HG03060 (cell line): ENCODE measurements around the gene ATP2A1.
"Not testable (repeated sequence)": the region's sequence is repeated elsewhere in the genome, so short reads cannot be mapped to it uniquely, and the experiment has no call there.

Source experiments
- ATAC-seq: cut with Tn5 transposase; IDR thresholded peaks from one replicate; pipeline ENCODE4 v1.9.1; 2021; ENCODE audit warnings: low read depth, moderate number of reproducible peaks; ENCODE audit not compliant: unreplicated experiment

The ATP2A1 gene

GRCh38 chr16:28904828-28905227, 26.5 kb downstream of the ATP2A1 start:
- ATAC-seq: no peak

GRCh38 chr16:28905229-28905754, 27.0 kb downstream of the ATP2A1 start:
- no peak for ATAC-seq

GRCh38 chr16:28905800-28906372, 27.6 kb downstream of the ATP2A1 start:
- no peak for ATAC-seq

- no peak for ATAC-seq
Observed at GRCh38 chr16:28910086-28911031, 32.1 kb downstream of the ATP2A1 start.

DNA sequence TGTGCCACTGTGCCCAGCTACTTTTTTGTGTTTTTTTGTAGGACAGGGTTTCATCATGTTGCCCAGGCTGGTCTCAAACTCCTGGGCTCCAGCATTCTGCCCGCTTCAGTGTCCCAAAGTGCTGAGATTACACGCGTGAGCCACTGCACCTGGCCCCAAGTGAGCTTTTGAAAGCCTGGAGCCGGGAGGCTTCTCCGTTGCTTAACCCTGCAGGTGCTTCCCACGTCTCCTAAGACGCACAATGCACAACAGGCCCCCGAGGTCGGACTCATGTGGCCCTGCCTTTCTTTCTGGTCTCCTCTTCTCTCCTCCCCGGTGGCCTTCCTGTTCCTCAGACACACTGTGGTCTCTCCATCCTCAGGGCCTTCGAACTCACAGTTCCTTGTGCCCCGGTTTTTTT, 34.3 kb downstream of the ATP2A1 start:
- ATAC-seq: no peak

DNA sequence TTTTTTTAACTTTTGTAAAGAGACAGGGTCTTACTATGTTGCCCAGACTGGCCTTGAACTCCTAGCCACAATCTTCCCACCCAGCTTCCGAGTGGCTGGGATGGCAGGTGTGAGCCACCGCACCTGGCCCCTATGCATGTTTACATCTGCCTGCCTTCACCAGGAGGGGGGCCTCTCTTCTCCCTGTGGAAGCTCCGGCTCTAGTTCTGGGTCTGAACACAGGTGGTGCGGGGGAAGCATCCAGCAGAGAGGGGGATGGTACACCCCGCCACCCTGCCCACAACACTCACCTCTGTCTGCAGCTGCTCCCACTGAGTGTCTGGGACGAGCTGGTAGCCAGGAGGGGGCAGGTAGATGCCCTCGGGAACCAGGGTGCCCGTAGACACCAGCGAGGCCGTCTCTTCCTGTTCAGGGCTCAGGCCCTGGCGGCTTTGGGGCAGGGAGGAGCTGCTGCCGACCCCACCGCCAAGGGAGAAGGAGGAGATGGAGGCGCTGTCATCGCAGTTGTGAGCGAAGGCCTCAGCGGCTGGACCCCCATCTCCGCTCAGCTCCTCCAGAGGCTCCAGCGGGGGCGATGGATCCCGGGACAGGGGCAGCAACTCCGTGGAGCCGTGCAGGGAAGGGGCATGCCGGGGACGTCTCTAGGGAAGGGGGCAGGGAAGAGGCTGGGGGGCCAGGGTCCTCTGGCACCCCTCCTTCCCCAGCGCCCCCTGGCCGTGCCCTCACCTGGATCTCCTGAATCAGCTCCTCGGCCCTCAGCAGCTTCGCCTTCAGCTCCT, 35.8 kb downstream of the ATP2A1 start:
- ATAC-seq: no peak

DNA sequence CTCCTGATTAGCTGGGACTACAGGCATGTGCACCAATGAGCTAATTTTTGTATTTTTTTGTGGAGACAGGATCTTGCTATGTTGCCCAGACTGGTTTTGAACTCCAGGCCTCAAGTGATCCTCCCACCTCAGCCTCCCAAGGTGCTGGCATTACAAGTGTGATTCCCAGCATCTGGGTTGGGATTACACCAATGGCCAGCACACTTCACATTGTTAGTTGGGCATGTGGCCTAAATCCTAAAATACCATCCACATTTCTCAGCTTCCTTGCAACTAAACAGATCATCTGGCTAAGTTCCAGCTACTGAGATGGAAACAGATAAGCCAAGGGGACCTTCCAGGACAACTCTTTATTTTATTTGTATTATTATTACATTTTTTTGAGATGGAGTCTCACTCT, 36.9 kb downstream of the ATP2A1 start:
- ATAC-seq: no peak

- ATAC-seq: no peak
Observed at GRCh38 chr16:28917095-28917494, 38.8 kb downstream of the ATP2A1 start.

DNA sequence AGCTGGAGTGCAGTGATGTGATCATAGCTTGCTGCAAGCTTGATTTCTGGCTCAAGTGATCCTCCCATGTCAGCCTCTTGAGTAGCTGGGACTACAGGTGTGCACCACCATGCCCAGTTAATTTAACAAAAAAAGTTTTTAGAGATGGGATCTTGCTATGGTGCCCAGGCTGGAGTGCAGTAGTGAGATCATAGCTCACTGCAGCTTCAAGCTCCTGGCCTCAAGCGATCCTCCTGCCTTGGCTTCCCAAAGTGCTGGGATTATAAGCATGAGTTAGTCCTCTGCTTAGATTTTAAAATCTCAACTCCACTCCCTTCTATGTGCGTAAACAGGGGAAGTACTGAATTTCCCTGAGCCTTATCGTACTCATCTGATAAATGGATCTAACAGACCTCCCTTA, 40.4 kb downstream of the ATP2A1 start:
- ATAC-seq: no peak

DNA sequence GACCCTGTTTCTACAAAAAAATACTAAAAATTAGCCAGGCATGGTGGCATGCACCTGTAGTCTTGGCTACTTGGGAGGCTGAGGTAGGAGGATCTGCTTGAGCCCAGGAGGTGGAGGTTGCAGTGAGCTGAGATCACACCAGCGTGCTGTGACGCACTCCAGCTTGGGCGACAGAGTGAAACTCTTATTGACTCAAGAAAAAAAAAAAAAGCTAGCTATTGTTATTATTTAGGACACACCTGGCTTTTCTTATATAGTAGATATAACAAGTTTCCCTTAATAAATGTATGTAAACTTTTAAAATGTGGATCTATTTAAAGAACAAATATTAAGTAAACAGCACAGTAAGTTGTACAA, 44.9 kb downstream of the ATP2A1 start:
- ATAC-seq: no peak

- ATAC-seq: peak; percentile 44
Observed at GRCh38 chr16:28923652-28924398, 45.5 kb downstream of the ATP2A1 start.

GRCh38 chr16:28924399-28924761, 46.1 kb downstream of the ATP2A1 start:
- no peak for ATAC-seq

GRCh38 chr16:28924762-28925385, 46.6 kb downstream of the ATP2A1 start, which contains the start of gene RABEP2:
TSS of gene RABEP2 (minus strand) at chr16:28925238. CDS start at chr16:28925163, 75 bp downstream.
- ATAC-seq: peak; percentile 29

- ATAC-seq: peak; percentile 12
Observed at GRCh38 chr16:28925386-28926228, 47.3 kb downstream of the ATP2A1 start.

DNA sequence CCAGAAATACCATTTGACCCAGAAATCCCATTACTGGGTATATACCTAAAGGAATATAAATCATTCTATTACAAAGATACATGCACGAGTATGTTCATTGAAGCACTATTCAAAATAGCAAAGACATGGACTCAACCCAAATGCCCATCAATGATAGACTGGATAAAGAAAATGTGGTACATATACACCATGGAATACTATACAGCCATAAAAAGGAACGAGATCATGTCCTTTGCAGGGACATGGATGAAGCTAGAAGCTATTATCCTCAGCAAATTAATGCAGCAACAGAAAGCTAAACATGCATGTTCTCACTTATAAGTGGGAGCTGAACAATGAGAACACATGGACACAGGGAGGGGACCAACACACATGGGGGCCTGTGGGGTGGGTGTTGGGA, 48.0 kb downstream of the ATP2A1 start:
- ATAC-seq: not testable (repeated sequence)

- no peak for ATAC-seq
Observed at GRCh38 chr16:28927815-28928214, 49.5 kb downstream of the ATP2A1 start.

DNA sequence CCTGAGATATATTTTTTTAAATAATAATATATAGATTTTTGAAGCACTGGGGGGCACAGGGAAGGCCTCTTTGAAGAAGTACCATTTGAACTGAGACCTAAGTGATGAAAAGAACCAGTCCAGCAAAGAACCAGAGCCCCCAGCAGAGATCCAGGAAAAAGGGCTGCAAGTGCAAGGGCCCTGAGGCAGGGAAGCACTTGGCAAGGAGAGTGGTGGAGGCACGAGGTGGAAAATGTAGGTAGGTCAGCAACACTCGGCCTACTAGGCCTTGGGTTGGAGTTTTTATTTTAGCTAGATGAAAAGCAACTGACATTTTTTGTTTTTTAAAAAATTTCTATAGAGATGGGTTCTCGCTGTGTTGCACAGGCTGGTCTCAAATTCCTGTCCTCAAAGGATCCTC, 51.9 kb downstream of the ATP2A1 start:
- no peak for ATAC-seq

DNA sequence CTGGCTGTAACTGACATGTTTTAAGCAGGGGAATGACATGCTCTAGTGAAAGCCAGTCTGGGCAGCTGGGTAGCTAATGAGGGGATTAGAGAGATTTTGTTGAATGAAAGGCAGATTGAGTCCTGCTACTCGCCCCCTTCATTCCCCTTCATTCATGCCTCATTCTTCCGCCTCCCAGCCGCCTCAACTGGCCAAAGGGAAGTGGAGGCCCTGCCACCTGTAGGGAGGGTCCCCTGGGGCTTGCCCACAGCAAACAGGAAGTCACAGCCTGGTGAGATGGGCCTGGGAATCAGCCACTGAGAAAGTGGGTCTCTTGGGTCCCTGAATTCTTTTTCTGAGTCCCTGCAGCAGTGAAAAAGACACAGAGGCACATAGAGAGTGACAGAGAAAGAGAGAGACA, 52.4 kb downstream of the ATP2A1 start:
- ATAC-seq: no peak

- ATAC-seq: no peak
Observed at GRCh38 chr16:28931801-28932225, 53.5 kb downstream of the ATP2A1 start, which contains the start of gene CD19. TSS of gene CD19 (plus strand) at chr16:28931971. CDS start at chr16:28932001, 30 bp downstream.
